GM21528 (cell line): ENCODE results near the gene AGAP1.

ENCODE experiments used
- ATAC-seq: cut with Tn5 transposase; IDR thresholded peaks from one replicate; pipeline ENCODE4 v1.9.1; 2021; ENCODE audit warnings: mild to moderate bottlenecking, moderate library complexity; ENCODE audit not compliant: unreplicated experiment, low FRiP score

AGAP1 gene

DNA sequence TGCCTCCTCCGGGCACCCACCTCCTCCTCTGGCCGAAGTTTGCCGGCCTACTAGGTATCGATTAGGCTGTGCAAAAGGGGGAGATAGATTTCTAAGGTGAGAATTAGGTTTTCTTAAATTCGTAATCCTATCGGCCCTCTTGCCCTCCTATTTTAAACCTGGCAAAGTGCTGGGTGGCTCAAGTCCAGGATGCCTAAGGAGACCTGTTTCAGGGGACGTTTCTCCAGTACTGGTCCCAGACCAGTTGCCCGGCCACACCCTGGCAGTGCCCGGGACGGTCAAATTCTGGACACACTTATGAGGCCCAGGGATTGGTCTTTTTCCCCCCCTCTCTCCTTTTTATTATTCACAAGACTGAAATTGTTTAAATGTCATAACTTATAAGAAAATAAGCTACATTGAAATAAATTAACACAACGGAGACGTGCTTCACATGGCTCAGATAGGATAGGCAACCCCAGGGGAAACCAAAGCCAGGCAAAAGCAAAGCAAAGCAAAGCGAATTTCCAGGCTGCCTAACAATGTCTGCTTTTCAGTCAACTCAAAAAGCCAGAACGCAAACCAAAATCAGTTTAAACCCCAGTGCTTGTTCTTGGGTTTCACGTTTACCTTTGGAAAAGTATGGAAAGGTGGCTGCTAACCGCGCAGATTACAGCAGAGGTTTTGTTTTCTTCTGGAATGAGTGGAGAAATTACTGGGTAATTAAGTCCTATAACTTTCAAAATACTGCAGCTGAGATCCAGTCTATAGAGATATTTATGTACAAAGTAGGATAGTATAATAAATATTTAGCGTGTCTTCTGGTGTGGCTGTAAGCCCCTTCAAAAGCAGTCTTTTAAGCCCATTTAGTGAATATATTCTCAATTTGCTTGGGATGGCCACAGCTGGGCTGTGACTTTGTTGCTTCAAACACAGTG lies 671.3 kb downstream of the AGAP1 start:
- ATAC-seq: no peak

DNA sequence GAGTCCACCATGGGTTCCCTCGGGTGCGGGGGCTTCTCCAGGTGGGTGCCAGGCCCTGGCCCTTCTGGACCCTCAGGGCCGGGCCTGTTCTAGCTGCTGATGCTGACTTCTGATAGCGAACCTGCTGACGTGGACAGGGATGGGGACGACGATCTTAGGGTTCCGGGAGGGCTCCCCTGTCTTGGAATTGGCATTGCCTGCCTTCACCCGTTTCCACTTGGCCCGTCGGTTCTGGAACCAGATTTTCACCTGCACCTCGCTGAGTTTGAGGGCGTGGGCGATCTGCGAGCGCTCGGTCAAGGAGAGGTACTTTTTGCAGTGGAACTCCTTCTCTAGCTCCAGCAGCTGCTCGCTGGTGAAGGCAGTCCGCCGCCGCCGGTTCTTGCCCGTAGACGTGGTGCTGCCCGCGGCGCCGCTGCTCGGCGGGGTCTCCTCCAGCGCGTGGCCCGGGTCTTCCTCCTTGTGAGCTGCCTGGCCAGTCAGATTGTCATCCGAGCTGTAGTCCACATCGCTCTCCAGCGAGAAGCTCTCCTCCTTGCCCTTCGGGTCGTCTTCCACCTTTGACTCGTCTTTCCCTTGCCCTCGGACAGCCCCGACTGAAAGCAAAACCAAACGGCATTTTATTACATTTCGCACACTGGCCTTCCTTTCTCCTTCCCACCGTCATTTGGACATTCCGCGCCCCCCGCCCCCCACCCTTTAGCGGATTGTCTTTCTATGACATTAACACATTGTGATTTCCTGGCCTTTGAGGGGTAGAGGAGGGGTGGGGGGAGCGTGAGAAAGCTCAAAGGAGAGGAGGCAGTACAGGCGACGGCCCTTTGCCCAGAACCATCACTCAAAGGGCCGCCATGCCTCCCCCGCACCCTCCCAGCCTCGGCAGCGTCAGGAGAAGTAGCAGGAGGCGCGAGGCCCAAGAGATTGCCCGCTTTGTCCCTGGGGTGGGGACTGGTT lies 672.3 kb downstream of the AGAP1 start:
- ATAC-seq: no peak

DNA sequence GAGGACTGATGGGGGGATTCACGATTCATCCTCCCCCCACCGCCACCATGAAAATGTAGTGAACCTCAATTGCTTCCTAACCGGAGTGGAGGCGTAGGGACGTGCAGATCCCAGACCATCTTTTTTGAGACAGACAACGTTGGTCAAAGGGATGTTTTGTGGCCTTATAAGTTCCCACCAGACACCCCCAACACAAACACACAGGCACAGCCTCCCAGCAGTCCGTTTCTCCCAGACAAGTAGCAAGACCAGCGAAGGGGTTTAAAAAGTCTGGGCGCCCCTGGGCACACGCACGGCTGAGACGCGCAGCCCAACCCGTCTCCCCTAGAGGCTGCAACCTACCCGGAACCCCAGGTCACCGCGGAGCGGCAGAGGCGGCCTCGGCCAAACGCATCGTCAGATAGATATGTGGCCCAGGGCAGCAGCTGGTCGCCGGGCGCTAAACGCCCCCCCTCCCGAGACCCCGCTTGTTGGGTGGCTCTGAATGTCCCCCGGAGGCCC lies 673.0 kb downstream of the AGAP1 start:
- ATAC-seq: no peak

DNA sequence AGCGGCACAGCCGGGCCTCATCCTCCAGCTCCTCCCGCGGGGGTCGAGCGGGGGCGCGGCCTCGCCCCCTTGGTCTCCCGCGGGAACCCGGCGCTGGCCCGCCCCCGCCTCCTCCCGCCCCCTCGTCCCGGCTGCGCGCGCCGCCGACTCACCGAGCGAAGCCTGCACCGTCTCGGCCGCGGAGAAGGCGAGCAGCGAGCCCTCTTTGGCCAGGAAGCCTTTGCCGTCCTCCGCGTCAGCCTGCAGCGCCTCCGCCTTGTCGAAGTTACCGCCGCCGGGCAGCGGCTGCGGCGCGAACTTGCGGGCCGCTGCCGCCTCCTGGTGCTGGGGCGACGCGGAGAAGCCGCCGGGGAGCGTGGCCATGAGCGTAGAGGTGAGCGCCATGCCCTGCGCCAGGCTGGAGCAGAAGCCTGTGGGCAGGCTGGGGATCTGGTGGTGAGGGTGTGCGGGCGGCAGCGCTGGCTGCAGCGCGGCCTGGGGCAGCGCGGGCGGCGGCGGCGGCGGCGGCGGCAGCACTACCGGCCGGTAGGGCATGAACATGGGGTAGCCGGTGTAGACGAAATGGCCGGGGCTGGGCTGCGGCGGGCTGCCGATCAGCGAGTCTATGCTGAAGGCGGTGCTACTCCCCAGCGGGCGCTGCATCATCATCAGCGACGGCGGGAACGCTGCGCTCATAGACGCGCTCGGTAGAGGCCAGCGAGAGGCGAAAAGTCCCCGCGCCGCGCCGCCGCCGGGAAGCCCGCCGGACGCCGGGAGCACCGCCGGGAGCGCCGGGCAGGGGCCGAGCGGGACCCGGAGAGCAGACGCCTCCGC lies 673.7 kb downstream of the AGAP1 start:
- no peak for ATAC-seq

DNA sequence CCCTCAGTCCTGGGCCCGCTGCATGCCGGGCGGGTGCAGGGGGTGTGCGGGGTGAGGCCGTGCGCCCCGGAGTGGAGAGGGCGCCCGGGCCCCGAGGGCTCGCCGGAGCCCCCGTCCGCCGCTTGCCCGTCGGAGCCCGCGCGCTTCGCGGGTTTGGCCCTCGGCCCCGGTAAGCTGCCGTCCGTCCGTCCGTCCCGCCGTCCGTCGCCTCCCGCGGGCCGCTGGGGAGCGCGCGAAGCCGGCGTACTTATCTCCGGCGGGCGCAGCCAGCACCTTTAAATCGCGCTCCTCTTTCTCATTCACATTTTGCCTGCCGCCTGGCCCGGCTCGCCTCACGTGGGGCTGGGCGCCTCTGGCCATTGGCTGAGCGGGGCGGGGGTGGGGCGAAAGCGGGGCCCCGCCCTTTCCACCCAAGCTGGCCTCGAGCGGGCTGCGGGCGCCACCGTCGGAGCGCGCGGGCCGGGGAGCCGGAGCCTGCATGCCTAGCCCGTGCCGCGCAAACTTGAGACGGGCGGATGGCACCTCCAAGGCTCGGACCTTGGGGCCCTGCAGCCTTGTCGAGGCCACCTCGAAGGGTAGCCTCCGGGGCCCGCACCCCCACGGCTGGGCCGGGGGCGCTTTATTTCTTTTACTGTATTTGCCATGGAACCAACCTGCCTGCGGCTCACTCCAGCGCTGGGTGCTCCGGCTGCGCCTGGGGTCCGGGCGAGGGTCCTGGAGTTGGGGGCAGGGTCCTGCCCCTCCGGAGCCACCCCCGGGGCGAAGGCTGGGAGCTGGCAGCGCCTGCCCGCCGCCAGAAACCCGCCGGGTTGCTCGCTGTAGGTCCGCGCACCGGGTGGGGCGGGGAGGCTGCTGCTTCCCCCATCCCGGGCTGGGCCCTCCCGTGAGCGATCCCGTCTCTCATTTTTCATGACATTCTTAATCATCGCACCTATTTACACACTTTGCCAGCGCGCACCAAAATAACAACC lies 674.6 kb downstream of the AGAP1 start, which contains the start of gene GBX2:
GBX2 (minus strand) TSS at position 277 of the 971 bp plus-strand sequence. CDS start 415 bp downstream, outside the sequence.
- no peak for ATAC-seq

DNA sequence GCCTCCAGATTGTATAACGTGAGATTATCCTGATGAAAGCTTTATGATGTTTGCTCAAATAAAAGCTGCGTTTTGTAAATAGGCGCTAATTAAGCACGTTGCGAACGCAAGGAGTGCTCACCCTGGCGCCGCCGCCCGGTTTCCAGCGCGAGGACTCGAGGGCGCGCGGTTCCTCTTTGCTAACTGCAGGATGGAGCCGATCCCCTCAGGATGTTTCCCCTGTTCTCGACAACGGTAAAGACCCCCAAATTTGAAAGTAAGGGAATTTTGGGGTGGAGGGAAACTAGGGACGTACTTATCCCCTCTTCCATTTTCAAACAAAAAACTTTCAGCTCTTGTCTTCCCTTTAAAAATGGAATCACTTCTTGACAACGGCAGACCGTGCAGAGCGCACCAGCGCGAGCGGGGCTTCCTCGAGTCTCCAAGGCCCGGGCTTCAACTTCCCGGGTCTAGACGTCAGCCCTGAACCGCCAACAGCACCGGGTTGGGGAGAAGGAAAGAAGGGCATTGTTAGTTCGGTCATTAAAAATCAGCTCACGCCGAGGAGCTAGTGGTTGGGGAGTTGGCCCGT lies 675.4 kb downstream of the AGAP1 start:
- no peak for ATAC-seq

DNA sequence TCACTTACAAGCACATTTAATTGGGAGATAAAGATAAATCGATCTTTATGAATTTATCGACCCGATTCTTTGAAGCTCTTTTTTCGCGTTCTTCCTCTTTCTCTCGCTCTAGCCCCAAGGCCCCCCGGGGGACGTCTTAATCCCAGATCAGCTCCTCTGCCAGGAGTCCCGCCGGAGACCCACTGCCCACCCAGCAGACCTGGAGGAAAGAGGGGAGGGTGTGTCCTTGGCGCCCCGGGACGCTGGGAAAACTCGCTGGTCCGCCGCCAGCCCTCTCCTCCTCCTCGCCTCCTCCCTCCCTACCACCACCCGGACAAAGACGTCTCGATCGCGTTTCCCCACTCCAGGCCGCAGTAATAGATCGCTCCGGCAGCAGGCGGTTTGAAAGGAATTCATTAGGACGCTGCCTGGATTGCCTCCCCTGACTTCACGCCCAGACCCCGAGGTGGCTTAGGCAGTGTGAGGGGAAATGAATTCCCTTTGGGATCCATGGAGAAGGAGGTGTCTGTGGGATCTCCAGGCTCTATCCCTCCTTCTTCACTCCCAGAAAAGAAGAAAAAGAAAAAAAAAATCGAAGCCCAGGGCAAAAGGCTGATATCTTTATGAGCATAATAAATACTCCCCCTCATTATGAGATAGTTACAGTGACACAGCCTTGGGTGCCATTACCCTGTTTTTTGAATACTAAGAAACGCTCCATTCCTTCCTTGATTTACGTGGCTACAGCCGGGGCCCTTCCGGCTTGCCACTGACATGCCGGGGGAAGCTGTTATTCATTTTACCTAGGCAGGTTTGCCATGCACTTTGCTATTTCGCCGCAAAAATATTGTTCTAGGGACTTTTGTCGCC lies 676.1 kb downstream of the AGAP1 start:
- ATAC-seq: no peak

DNA sequence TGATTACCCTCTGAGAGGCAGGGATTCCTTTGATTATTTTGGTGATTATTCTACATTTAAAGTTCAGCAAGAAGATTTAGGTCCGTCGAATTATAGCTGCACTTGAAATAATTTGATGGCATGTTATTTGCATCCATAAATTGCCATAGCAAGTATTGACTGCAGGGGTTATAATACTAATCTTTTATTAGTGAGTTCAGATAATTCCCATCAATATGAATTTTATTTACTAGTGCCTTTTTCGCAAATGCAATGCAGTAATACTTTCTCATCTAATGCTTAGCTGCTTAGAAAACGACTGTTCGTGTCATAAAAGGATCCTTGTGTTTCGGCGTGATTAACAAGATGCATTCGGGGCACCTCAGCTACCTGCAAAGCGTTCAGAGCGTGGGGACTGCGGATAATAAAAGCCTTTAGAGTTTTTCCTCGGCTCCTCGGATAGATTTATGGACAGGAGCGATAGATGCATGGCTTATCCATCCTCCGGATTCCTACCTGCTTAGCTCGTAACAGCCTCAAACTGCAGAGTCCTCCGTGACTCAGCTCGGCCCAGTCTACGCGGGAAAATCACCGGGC lies 676.8 kb downstream of the AGAP1 start:
- no peak for ATAC-seq

DNA sequence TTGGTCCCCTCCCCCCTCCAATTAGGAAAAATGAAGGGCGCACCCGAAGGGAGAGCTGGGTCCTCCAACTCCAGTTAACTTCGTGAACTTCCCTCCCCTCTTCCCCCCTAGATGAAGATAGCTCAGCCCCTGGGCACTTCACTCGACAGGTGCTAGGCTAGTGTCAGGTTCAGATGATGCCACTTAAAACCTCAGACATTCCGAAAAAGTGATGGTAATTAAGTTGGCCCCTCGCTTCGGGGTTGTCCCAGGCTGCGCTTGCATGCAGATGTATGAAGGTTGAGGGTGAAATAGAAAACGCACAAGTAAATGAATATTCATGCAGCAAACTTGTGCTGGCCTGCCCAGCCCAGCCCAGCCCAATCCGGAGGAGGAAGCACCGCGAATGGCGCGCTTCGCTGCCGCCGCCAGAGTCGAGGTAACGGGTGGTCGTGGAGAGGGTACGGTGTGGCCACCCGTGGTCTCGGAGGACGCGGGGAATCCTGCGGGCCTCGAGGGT lies 677.4 kb downstream of the AGAP1 start:
- no peak for ATAC-seq

DNA sequence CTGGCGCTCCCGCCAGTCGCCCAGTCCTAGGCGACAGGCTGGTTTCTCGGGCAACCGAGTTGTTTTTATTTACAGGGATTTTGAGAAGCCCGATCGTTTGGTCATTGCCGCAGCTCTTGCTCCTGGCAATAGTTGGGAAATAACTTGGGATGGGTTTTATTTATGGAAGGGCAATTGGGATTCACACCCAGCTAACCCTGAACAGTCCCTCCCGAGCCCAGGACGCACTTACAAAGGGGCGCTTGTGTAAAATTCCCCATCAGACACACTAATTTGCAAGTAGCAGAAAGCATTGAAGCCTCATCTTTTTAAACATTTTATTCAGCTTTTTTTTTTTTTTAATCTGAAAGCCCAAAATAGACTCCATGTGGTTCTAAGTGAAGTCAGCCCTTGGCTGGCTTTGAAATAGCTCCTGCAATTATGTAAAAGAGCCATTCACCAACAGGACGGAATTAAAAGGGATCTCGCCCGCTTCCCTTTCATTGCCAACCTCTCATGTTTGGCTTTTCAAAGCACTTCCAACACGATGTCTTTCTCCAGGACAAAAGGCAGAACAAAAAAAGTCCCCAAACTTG lies 677.9 kb downstream of the AGAP1 start:
- ATAC-seq: no peak

DNA sequence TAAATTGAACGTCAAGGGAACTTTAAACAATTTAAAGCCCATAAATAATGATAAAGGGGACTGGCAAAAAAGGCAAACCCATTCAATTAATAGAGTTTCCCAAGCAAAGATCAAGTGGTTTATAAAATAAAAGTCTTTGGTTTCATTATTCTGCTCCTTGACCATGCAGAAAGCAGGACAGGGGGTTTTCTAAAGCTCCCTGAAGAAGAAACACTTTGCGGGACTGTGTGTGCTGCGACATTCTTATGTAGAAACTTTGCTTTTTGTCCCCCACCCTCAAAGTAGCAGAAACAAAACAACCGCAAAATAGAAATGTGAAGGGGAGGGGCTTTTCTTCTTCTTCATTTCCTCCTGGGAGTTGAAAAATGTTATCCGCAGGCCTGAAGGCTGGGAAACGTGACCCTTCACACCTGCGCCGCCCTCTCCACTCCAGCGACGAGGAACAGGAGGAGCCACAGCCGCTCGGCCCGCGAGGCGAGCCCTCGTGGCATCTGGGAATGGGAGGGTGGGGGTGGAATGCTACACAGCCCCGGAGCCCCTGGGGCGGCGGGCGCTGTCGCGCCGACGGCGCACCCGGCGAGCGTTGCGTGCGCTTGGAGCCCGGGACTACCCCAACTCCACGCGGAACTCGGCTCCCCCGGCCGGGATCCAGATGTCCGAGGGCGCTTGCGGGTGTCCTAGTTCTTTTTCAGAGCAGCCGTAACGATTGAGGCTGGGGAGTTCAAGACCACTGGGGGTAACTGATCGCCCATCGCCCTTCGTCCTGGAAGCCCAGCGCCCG lies 678.6 kb downstream of the AGAP1 start:
- no peak for ATAC-seq

DNA sequence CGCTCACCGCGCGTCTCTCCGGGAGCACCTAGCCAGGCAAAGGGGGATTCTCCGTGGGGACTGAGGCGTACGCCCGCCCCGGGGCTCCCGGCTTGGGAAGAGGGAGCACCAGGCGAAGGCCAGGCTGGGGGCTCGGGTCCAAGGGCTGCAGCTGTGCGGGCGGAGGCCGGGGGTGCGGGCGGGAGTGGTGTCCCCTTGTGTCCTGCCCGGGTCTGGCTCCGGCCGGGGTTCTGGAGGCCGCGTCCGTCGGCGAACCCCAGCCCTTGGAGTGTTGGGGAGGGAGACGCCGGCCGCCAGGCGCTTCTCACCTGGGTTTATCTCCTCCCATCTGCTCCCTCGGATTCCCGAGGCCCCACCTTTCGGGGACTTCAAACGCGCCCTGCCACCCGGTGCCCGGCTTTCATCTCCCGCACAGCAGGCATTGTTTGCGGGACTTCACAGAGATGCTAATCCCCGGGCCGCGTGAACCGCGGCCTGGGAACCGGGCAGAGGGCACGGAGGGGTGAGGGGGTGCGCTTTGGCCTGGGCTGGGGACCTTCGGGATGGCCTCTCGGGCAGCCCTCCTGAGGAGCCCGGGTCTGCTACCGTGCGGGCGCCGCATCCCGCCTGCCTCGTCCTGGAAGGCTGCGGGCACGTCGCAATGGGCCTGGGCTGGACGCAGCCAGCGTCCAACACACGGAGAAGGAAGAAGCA lies 679.3 kb downstream of the AGAP1 start:
- ATAC-seq: no peak

DNA sequence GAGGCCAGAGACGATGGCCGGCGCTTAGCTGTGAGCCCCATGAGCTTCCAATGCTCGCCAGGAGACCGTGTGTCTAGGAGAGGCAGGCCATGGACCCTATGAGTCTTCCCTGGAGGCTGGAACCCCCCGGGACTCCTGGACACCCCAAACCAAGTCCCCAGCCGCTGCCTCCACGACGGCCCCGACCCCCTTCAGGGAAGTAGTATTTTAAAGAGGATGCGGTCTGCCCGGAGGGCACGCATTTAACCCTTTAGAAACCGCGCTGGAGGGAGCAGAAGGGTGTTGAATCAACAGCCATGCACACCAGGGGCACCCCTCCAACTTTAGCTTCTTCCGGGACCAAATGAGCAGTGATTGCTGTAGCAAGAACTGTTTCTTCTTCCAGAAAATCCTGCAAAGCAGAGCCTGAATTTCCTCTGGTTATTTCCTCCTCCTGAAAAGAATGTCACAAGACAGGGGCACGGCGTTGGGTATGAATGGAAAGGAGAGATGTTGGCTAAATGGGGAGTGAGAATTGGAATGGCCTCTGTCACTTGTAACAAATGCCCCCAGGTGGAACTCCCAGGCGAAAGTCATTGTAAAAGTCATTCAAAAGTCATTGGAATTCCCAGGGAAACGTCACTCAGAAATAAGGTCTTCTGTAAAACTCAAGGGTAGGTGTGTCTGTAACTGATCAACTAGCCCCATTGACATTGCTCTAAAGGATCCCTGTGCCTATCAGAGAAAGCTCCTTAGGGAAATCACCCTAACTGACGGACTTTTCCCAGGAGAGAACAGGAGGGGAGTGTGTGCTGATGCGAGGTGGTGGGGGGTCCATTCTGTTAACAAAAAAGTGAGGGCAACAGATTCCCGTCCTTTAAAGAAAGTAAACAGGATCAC lies 680.1 kb downstream of the AGAP1 start:
- no peak for ATAC-seq

DNA sequence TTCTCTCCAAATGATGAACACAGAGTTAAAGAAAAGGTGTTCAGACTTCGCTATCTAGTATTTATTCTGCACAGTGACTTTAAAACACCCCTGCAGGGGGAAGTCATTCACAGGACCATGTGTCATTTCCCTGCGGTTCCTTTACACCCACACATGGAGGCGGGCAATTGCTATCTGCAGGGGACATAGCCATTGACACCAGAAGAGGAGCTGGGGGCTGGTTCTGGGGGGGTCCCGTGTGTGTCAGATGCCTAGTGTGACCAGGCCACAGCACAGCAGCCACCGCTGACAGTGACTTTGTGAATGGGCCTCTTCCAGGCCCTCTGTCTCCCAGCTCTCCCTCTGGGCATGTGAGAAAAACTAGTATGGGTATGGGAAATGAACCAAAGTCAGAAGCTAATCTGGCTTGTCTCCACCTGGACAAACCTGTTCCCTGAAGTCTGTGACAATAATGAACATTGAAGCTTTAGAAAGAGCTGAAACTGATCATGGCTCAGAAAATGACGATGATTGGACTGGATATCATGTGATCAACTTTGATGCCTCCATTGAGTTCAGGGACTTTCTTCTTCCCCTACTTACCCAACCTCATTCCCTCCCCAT lies 681.8 kb downstream of the AGAP1 start:
- no peak for ATAC-seq
